NCI-H1436 (cell line): ENCODE measurements around the gene RANBP17.

Experiments used
- DNase-seq: peaks from one replicate; lab custom pipeline; 2025; lab: John Stamatoyannopoulos, UW

Gene RANBP17

DNA sequence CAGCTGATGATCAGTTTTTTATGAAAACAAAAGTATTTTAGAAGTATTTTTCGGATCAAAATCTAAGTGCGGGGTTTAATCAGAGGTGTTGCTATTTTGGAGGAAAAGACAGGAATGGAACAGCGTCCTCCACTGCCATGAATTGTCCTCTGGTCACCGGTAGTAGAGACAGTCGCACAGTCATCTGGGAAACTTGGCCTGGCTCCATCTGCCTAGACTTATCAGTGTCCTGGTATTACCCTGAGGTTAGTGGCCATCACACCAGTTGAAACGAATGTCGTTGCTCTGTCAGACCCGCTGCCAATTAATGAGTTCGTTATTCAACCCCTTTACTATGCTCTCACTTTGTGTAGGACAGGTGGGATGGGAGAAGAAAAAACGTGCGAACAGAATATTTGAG, 455.4 kb downstream of the RANBP17 start:
- DNase-seq = no peak

DNA sequence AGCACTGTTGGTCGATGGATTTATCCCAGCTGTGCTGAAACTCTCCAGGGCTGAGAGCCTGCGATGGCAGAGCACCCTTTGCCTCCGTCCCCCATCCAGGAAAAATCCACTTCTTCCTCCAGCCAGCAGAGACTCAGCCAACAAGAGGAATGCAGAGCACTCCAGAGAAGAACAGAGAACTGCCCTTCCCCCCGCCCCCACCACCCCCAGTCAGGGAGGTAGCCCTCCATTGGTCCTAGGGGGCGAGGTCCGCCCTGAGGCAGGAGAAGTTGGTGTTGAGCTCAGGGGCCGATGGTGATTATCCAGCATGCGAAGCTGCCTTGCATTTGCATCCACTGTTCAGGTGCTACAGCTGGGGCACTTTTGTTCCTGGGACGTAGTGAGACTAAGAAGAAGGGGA, 456.2 kb downstream of the RANBP17 start:
- DNase-seq = no peak

DNA sequence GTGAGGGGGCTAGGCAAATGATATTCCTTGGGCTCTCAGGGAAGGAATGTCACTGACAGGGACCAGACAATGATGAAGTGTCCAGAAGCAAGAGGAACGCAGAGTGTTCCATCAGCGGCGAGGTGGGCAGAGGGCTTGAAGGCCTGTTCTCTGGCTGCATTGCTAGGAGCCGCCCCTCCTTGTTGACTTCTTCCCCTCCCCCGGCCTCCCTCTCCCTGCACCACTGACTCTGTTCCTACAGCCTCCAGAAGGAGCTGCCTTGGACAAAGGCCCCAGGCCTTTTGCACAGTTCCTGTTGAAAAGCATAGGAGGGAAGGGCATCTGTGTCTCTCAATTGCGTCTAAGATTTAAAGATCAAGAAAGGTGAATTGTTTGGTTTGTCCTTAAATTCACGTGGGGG, 459.6 kb downstream of the RANBP17 start:
- no peak for DNase-seq

DNA sequence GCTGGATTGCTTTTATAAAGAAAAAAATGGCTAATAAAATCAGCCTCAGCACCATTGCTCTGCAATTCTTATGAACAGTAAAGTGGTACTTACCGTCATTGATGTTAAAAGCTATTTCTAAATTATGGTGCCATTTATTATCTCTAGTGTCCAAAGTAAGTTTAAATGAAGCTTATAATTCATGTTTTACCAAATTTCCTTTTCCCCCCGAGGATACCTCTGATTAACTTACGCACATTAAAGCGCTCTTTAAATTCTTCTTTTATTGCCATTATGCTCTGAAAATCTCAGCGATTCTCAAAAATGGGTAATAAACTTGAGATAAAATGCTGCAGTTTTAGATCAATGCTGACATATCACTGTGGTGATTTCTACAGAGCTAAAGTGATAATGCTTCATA, 460.7 kb downstream of the RANBP17 start:
- no peak for DNase-seq

DNA sequence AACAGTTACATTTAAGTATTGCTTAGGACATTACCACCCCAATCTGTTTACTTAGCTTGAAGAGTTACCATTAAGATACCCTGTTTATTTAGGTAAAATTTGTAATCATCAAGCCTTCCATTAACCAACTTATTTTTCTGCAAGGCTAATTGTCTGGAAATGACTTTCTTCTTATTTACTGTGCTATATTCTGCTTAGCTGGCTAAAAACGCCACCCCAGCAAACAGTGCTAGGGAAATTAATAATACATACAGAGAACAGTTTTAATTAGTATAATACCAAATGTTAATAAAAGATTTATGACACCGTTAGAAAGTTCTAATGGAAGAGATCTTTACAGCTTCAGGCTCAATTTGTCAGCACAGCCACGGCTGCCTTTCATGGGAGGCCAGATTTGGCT, 461.2 kb downstream of the RANBP17 start:
- DNase-seq = no peak

DNA sequence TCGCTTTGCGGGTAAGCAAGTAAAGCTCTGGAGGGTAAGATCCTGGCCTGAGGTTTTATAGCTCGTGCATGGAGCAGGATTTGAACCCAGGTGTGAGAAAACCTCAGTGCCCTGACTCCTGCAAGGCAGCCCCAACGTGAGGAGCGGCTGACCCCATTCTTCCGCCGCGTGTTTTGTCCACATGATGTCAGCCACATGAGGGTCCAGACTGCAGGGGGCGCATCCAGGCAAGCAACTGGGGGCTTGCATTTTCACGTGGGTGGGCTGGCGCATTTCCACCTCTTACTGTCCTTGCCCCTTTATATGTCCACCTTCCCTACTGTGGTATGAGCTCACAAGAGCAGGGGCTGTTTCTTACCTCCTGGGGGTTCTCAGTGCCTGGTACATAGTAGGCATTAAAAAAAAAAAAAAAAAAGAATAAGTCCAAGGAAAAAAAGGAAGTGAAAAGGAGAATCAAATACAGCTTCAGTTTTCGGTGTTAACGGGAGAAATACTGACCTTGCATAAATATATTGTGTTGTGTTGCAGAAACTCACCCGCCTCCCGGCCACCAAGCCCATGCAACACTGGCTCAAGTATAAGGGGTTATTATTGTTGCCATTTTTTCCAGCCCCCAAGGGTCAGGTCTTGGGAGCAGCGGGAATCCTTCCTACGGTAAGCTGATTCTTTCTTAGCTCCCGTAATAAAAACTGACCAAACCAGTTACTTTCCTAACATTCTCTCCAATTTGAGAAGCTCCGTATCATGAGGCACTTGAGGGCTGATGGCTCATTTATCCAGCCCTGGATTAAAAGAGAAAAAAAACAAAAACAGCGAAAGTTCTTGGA, 462.2 kb downstream of the RANBP17 start:
- DNase-seq = no peak

DNA sequence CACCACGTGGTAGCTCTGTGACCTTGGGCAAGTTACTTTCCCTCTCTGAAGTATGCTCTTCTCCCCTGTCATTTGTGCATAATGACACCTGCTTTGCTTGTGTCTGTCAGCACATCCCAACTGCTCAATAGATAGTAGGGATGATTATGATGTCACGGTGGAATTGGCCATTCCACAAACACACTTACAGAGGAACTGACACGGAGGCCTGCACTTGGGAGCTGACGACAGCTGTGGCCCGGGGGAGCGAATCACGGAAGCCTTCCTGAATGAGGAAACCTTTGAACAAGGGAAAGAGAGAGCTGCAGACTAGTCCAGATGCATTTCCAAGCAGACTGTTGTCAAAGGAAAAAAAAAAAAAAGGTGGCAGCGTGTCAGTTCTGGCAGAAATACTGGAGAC, 468.2 kb downstream of the RANBP17 start:
- DNase-seq = no peak

DNA sequence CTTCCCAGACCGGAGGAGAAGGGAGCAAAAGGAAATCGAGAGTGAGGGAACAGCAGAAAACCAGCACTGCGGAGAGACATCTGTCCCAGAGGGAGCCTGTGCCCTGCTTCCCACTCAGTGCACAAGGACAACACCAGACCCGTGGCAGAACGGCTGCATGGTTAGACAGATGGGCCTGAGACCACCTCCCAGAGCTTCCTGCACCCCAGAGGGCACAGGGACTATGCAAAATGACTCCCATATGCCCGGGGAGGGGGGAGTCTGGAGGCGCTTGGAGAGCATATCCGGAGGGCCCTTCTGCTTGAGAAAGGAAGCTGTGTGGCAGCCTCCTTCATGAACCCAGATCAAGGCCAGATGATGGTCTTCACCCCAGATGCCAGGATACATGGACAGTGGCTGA, 473.8 kb downstream of the RANBP17 start:
- no peak for DNase-seq

DNA sequence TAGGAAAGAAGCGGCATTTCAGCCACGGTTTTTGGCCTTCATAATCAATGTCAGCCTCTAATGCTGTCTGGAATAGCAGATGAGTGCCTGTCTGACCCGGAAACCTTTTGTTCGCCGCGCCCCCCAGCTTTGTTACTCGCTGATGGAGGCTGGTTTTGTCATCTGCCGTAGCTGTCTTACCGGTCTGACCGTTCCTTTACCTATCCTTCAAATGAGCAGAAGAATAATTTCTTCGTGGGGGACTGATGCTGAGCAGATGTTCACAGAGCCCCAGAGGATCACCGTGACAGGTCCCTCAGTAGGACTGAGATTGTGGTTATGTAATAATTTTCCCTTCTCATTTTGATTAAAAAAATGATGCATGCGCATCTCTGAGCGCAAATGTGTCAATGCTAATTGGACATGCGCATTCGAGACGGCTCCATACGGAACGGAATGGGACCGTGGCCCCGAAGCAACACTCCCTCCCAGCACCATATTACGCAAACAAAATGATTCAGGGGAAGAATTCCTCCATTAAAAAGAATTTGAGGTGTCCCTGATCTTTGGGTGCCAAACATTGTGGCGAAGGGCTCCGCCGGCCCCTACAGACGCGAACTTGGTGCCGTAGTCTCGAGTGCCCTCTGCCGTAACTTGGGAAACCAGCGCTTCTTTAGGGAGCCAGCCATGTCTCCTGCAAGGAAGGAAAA, 474.8 kb downstream of the RANBP17 start:
- peak; percentile 13 for DNase-seq

DNA sequence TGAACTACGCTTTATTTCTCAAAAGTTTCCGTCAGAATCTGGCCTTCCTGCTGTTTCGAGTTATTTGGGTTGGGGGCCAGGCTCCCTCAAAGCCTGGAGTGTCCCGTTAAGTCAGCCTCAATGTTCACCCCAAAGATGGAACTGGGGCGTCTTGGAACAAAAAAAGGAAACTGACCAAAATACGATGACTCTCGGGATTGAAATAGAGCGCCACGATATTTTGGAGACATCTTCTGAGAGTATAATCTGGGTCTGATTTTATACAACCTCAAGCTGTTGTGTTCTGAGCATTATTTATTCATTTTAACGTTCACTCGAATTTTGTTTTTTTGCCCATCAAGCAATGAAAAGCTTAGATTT, 475.4 kb downstream of the RANBP17 start:
- DNase-seq = no peak

DNA sequence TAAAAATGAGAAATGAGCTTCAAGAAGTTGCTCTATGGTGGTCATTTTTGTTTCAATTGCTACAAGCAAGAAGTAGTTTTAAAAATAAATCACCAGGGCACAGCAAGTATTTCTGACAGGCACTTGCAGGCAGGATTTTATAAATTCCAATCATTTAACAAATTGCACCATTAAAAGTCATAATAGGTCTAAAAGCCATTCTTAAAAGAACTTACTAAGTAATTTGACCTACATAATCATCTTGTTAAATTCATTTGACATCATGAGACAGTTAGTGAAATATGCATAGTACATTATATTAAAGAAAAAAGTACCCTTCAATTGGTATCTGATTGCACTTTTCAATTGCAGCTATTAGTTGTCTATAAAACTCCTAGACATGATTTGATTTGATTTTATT, 478.2 kb downstream of the RANBP17 start:
- no peak for DNase-seq

DNA sequence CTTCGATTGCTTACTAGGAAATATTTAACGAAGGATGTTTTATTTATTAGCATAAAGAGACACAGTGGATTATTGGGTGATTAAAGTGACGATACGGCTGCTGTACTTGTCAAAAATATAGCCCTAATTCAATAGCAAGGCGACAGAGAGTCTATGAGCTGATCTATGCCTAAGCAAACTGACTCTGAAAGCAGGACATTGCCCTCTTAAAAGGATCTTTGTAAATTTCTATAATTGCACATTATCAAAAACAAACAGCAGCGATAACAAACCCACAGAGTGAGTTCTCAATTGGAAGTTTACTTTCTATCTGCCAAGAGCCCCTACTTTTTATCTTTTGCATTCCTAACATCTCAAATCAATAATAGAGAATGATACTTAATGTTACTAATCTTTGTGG, 478.7 kb downstream of the RANBP17 start:
- DNase-seq = no peak

DNA sequence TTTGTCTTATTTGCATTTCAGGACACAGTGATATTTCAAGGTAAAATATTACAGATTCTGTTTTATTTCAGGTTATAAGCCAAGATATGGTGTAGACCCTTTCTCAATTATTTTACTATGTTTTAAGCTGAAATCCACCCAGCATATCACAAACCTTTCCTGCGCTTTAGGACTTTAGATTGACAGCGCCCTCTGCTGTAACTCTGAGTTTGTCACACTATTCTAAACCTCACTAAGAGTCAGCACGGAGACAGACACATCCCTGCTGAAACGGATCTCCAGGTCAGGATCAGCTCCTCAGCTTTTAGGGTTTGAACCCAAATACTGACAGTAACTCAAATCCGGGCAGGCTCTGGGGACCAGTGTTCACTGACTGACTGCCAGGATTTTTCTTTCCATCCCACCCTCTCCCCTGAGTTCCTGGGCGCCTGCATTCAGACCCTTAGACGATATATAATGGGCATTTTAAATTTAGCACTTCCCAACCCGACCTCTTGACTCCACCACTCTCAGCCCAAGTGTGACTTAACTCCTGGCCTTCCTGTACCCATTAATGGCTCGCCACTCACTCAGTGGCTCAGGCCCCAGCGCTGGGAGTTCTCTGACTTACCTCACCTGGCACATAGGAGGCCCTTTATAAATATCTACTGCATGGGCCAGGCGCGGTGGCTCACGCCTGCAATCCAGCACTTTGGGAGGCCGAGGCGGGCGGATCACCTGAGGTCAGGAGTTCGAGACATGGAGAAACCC, 480.7 kb downstream of the RANBP17 start:
- DNase-seq = peak; percentile 8

DNA sequence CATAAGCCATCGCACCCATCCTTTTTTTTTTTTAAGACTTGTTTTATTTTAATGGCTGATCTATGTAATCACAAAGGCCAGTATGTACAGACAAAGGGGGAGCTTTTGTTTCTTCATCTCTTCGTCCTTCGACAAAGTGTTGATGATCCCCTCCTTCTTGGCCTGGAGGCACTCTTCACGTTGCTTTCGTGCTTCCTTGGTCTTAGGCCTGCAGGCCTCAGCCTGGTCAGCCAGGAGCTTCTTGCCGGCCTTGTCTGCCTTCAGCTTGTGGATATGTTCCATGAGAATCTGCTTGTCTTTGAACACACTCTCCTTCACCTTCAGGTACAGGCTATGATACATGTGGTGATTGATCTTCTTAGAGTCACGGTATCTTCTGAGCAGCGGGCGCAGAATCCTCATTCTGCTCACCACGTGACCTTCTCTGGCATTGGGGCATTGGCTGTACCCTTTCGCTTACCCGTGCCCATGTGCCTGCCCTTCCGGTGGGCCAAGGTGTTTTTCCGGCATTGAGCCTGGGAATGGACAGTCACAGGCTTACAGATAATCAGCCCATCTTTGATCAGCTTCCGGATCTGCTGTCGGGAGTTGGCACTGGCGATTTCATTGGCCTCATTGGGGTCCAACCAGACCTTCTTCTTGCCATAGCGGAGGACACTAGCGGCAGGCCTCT, 483.3 kb downstream of the RANBP17 start:
- DNase-seq = no peak
